ENCODE measurements around the gene TAF3. TPM values are rescaled to one million over a fixed set of nuclear protein-coding genes. Genes with fewer than 3 reads are reported as not detected.

The TAF3 gene
- total and polyA plus RNA-seq, 2 experiments from 2014 or later = 4.1 to 6.4 TPM

DNA sequence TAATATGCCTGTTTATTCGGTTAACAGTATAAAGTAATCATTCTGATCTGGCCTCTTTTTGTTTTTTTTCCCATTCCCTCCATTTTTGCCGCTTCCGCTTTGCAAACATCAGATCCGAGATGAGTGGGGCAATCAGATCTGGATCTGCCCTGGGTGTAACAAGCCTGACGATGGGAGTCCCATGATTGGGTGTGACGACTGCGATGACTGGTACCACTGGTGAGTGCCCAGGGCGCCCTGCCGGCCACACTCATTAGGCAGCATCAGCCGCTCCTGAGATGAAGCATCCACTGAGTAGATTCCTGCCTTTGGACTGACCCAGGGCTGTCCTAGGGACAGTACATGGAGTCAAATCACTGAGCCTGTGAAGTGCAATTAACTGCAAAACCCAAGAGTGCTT, 195.3 kb downstream of the TAF3 start:
- H3K36me3 ChIP-seq (replicated peaks; ENCODE audit: insufficient read depth, low read depth) = no peaks in the 10 kb centered on the region
- 97% methylated on average over 10 of the region's 10 CpGs for WGBS (ENCODE audit: low lambda C conversion rate, missing lambda C conversion rate)
- peaks cover 6% of the 10 kb centered on the region for H3K4me1 ChIP-seq (ENCODE audit: insufficient read depth)

DNA sequence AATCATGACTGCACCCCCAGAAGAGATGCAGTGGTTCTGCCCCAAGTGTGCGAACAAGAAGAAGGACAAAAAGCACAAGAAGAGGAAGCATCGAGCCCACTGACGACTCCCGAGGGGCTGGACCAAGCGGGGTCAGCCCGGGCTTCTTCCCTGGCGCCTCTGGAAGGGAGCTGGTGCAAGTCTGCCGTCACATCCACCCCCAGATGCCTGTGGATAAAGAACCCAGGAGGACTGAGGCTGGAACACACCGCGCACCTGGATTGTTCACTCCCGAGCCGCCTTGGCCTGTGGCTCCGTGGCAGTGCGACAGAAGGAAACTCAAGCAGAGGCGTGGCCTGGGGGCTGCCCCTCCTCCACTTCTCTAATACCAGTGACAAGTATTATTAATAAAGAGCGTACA, 196.3 kb downstream of the TAF3 start:
- no peaks in the 10 kb centered on the region for H3K36me3 ChIP-seq (replicated peaks; ENCODE audit: insufficient read depth, low read depth)
- no peaks in the 10 kb centered on the region for H3K9me3 ChIP-seq (ENCODE audit: low read depth)
- no peaks in the 10 kb centered on the region for H3K79me2 ChIP-seq
- H3K27me3 ChIP-seq = no peaks in the 10 kb centered on the region
- H3K27ac ChIP-seq = no peak overlapping the region
- TF ChIP-seq, protein P1, sequence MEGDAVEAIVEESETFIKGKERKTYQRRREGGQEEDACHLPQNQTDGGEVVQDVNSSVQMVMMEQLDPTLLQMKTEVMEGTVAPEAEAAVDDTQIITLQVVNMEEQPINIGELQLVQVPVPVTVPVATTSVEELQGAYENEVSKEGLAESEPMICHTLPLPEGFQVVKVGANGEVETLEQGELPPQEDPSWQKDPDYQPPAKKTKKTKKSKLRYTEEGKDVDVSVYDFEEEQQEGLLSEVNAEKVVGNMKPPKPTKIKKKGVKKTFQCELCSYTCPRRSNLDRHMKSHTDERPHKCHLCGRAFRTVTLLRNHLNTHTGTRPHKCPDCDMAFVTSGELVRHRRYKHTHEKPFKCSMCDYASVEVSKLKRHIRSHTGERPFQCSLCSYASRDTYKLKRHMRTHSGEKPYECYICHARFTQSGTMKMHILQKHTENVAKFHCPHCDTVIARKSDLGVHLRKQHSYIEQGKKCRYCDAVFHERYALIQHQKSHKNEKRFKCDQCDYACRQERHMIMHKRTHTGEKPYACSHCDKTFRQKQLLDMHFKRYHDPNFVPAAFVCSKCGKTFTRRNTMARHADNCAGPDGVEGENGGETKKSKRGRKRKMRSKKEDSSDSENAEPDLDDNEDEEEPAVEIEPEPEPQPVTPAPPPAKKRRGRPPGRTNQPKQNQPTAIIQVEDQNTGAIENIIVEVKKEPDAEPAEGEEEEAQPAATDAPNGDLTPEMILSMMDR (IDR thresholded peaks at IDR 0.05; ENCODE audit: poor library complexity) = no peak
- TF ChIP-seq EZH2 (IDR thresholded peaks at IDR 0.05; ENCODE audit: borderline replicate concordance) (no peak), EZH2phosphoT487 (IDR thresholded peaks at IDR 0.05; ENCODE audit: low read depth, severe bottlenecking, unreplicated experiment) (no peak)
- no peak overlapping the region for H3K4me2 ChIP-seq
- no peak for DNase-seq (ENCODE audit: low spot score)
- no peak overlapping the region for H2AFZ ChIP-seq
- H3K4me3 ChIP-seq = no peak overlapping the region
- WGBS (ENCODE audit: low lambda C conversion rate, missing lambda C conversion rate) = 96% methylated on average over 16 of the region's 16 CpGs
- no peaks in the 10 kb centered on the region for H4K20me1 ChIP-seq (ENCODE audit: insufficient read depth, poor library complexity, severe bottlenecking)
- H3K4me1 ChIP-seq (ENCODE audit: insufficient read depth) = peaks cover 6% of the 10 kb centered on the region
- H3K9me2 ChIP-seq (replicated peaks; ENCODE audit: insufficient read depth) = no peaks in the 10 kb centered on the region

More for the DNA sequence above, 195.3 kb downstream of the TAF3 start:
- no peak for DNase-seq (ENCODE audit: low spot score)
- no peaks in the 10 kb centered on the region for H3K27me3 ChIP-seq
- no peaks in the 10 kb centered on the region for H3K79me2 ChIP-seq
- H2AFZ ChIP-seq = no peak overlapping the region
- H3K4me2 ChIP-seq = no peak overlapping the region
- no peak overlapping the region for H3K4me3 ChIP-seq
- TF ChIP-seq EZH2 (IDR thresholded peaks at IDR 0.05; ENCODE audit: borderline replicate concordance) (no peak), EZH2phosphoT487 (IDR thresholded peaks at IDR 0.05; ENCODE audit: low read depth, severe bottlenecking, unreplicated experiment) (no peak)
- TF ChIP-seq, protein P1 (IDR thresholded peaks at IDR 0.05; ENCODE audit: poor library complexity) = no peak
- no peaks in the 10 kb centered on the region for H3K9me2 ChIP-seq (replicated peaks; ENCODE audit: insufficient read depth)
- H3K9me3 ChIP-seq (ENCODE audit: low read depth) = no peaks in the 10 kb centered on the region
- no peaks in the 10 kb centered on the region for H4K20me1 ChIP-seq (ENCODE audit: insufficient read depth, poor library complexity, severe bottlenecking)
- no peak overlapping the region for H3K27ac ChIP-seq

DNA sequence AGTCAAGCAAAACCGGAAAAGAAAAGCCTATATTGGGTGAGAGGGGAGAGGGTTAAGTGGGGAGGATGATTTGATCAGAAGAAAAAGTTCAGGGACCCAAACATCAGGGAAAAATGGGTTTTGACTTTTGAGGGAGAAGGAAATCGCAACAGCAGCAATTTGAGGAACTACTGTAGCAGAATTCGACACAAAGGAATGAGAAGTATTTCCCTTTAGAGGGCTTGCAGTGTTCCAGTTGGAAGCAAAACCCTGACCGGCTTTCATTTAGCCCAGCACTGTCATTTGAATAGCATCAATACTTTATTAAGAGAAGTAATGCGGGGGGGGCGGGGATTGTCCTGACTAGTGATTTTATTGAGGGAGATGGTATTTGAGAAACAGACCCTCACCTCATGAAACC, 199.0 kb downstream of the TAF3 start:
- Histone ChIP-seq H3K27ac (no peak overlapping the region), H3K4me2 (no peak overlapping the region), H3K27me3 (no peaks in the 10 kb centered on the region), H4K20me1 (ENCODE audit: insufficient read depth, poor library complexity, severe bottlenecking) (no peaks in the 10 kb centered on the region), H3K36me3 (replicated peaks; ENCODE audit: insufficient read depth, low read depth) (no peaks in the 10 kb centered on the region), H3K9me2 (replicated peaks; ENCODE audit: insufficient read depth) (no peaks in the 10 kb centered on the region), H3K9me3 (ENCODE audit: low read depth) (no peaks in the 10 kb centered on the region), H3K79me2 (no peaks in the 10 kb centered on the region), H3K4me1 (ENCODE audit: insufficient read depth) (peaks cover 6% of the 10 kb centered on the region), H3K4me3 (no peak overlapping the region), H2AFZ (no peak overlapping the region)
- 61% methylated on average over 6 of the region's 6 CpGs for WGBS (ENCODE audit: low lambda C conversion rate, missing lambda C conversion rate)
- DNase-seq (ENCODE audit: low spot score) = no peak
- TF ChIP-seq EZH2phosphoT487 (IDR thresholded peaks at IDR 0.05; ENCODE audit: low read depth, severe bottlenecking, unreplicated experiment) = no peak
- TF ChIP-seq, protein P1 (IDR thresholded peaks at IDR 0.05; ENCODE audit: poor library complexity) = no peak
- TF ChIP-seq EZH2 (IDR thresholded peaks at IDR 0.05; ENCODE audit: borderline replicate concordance) = no peak

DNA sequence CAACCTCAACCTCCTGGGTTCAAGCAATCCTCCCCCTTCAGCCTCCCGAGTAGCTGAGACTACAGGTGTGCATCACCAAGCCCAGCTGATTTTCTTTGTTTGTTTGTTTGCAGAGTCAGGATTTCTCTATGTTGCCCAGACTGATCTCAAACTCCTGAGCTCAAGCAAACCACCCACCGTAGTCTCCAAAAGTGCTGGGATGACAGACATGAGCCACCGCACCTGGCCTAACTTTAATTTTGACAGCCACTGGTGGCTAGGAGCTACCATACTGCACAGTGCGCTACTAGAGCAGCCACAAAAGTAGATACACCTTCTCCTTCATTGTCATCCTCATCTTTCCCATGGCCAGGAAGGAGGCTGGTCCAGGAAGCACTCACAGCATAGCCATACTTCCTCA, 205.0 kb downstream of the TAF3 start:
- Histone ChIP-seq H3K27ac (no peak overlapping the region), H3K9me3 (ENCODE audit: low read depth) (no peaks in the 10 kb centered on the region), H3K79me2 (no peaks in the 10 kb centered on the region), H4K20me1 (ENCODE audit: insufficient read depth, poor library complexity, severe bottlenecking) (no peaks in the 10 kb centered on the region), H2AFZ (no peak overlapping the region), H3K4me2 (no peak overlapping the region), H3K36me3 (replicated peaks; ENCODE audit: insufficient read depth, low read depth) (no peaks in the 10 kb centered on the region), H3K27me3 (peaks cover 18% of the 10 kb centered on the region), H3K4me1 (ENCODE audit: insufficient read depth) (no peaks in the 10 kb centered on the region), H3K4me3 (no peak overlapping the region), H3K9me2 (replicated peaks; ENCODE audit: insufficient read depth) (no peaks in the 10 kb centered on the region)
- TF ChIP-seq, protein P1 (IDR thresholded peaks at IDR 0.05; ENCODE audit: poor library complexity) = no peak
- TF ChIP-seq EZH2 (IDR thresholded peaks at IDR 0.05; ENCODE audit: borderline replicate concordance) (no peak), EZH2phosphoT487 (IDR thresholded peaks at IDR 0.05; ENCODE audit: low read depth, severe bottlenecking, unreplicated experiment) (no peak)
- no peak for DNase-seq (ENCODE audit: low spot score)
- 70% methylated on average over 4 of the region's 4 CpGs for WGBS (ENCODE audit: low lambda C conversion rate, missing lambda C conversion rate)

Data from hepatocyte (in vitro differentiated cells).